HG03025 (cell line): ENCODE measurements around the gene PITPNC1.
"Not testable (repeated sequence)": the region's sequence is repeated elsewhere in the genome, so short reads cannot be mapped to it uniquely, and the experiment has no call there.

ENCODE experiments used
- ATAC-seq: cut with Tn5 transposase; IDR thresholded peaks from one replicate; pipeline ENCODE4 v1.9.1; 2021; ENCODE audit warnings: mild to moderate bottlenecking, moderate library complexity; ENCODE audit not compliant: unreplicated experiment, low FRiP score

Gene PITPNC1

GRCh38 chr17:67479148-67479547, 102.1 kb downstream of the PITPNC1 start:
- ATAC-seq: no peak

GRCh38 chr17:67480959-67481358, 103.9 kb downstream of the PITPNC1 start:
- ATAC-seq: not testable (repeated sequence)

GRCh38 chr17:67481808-67482207, 104.7 kb downstream of the PITPNC1 start:
- no peak for ATAC-seq

GRCh38 chr17:67482764-67483163, 105.7 kb downstream of the PITPNC1 start:
- no peak for ATAC-seq

GRCh38 chr17:67484261-67484660, 107.2 kb downstream of the PITPNC1 start:
- no peak for ATAC-seq

GRCh38 chr17:67485666-67486065, 108.6 kb downstream of the PITPNC1 start:
- ATAC-seq: no peak

- no peak for ATAC-seq
Observed at GRCh38 chr17:67487506-67487905, 110.4 kb downstream of the PITPNC1 start.

- ATAC-seq: no peak
Observed at GRCh38 chr17:67488161-67488560, 111.1 kb downstream of the PITPNC1 start.

GRCh38 chr17:67488768-67489167, 111.7 kb downstream of the PITPNC1 start:
- ATAC-seq: no peak

- no peak for ATAC-seq
Observed at GRCh38 chr17:67489273-67489672, 112.2 kb downstream of the PITPNC1 start.

GRCh38 chr17:67490471-67490870, 113.4 kb downstream of the PITPNC1 start:
- ATAC-seq: no peak

GRCh38 chr17:67491009-67491680, 114.1 kb downstream of the PITPNC1 start:
- no peak for ATAC-seq

GRCh38 chr17:67491681-67492024, 114.6 kb downstream of the PITPNC1 start:
- no peak for ATAC-seq

GRCh38 chr17:67492251-67492740, 115.2 kb downstream of the PITPNC1 start:
- ATAC-seq: no peak

- ATAC-seq: no peak
Observed at GRCh38 chr17:67492824-67493517, 115.9 kb downstream of the PITPNC1 start.

GRCh38 chr17:67493812-67494211, 116.7 kb downstream of the PITPNC1 start:
- no peak for ATAC-seq

- not testable (repeated sequence) for ATAC-seq
Observed at GRCh38 chr17:67495534-67495933, 118.5 kb downstream of the PITPNC1 start.

GRCh38 chr17:67496286-67496685, 119.2 kb downstream of the PITPNC1 start:
- no peak for ATAC-seq

GRCh38 chr17:67499685-67500084, 122.6 kb downstream of the PITPNC1 start:
- no peak for ATAC-seq

GRCh38 chr17:67500261-67500660, 123.2 kb downstream of the PITPNC1 start:
- no peak for ATAC-seq

- no peak for ATAC-seq
Observed at GRCh38 chr17:67500677-67501300, 123.7 kb downstream of the PITPNC1 start.

GRCh38 chr17:67502151-67502550, 125.1 kb downstream of the PITPNC1 start:
- ATAC-seq: no peak
